Activated CD4-positive, alpha-beta T cell treated with anti-CD3 and anti-CD28 coated beads, Interleukin-2, Interleukin-4, amounts not matched to agents 100 ng/mL and 50 ng/mL, durations not matched to agents 16 hours and 8 hours (primary cell): ENCODE results near the gene SEMA6D.

Experiments used
- DNase-seq: peaks from one replicate; pipeline ENCODE4 v3.0.0-alpha.2; 2020; ENCODE audit warnings: low spot score

Gene SEMA6D

GRCh38 chr15:47788685-47789084, 71.4 kb downstream of the SEMA6D start:
- DNase-seq = no peak

GRCh38 chr15:47791161-47791560, 73.9 kb downstream of the SEMA6D start:
- DNase-seq = no peak

GRCh38 chr15:47792231-47792630, 74.9 kb downstream of the SEMA6D start:
- no peak for DNase-seq

GRCh38 chr15:47794252-47794914, 77.1 kb downstream of the SEMA6D start:
- DNase-seq = no peak

- DNase-seq = no peak
Measured at GRCh38 chr15:47795864-47796263, 78.6 kb downstream of the SEMA6D start.

- no peak for DNase-seq
Measured at GRCh38 chr15:47796339-47796738, 79.0 kb downstream of the SEMA6D start.

GRCh38 chr15:47796830-47797229, 79.5 kb downstream of the SEMA6D start:
- DNase-seq = no peak

- DNase-seq = no peak
Measured at GRCh38 chr15:47801522-47801921, 84.2 kb downstream of the SEMA6D start.

GRCh38 chr15:47802216-47802615, 84.9 kb downstream of the SEMA6D start:
- DNase-seq = no peak

- DNase-seq = no peak
Measured at GRCh38 chr15:47803767-47804166, 86.5 kb downstream of the SEMA6D start.

GRCh38 chr15:47804733-47805132, 87.4 kb downstream of the SEMA6D start:
- DNase-seq = no peak

- no peak for DNase-seq
Measured at GRCh38 chr15:47806008-47806407, 88.7 kb downstream of the SEMA6D start.

GRCh38 chr15:47811172-47811571, 93.9 kb downstream of the SEMA6D start:
- DNase-seq = no peak

- peak; percentile 1 for DNase-seq
Measured at GRCh38 chr15:47812470-47812999, 95.2 kb downstream of the SEMA6D start.

GRCh38 chr15:47813748-47814384, 96.6 kb downstream of the SEMA6D start:
- DNase-seq = peak; percentile 80

GRCh38 chr15:47814620-47815019, 97.3 kb downstream of the SEMA6D start:
- no peak for DNase-seq

- DNase-seq = no peak
Measured at GRCh38 chr15:47817969-47818548, 100.8 kb downstream of the SEMA6D start.

- no peak for DNase-seq
Measured at GRCh38 chr15:47819158-47819557, 101.9 kb downstream of the SEMA6D start.

GRCh38 chr15:47820057-47820746, 102.9 kb downstream of the SEMA6D start:
- DNase-seq = no peak

- peak; percentile 8 for DNase-seq
Measured at GRCh38 chr15:47820747-47821319, 103.5 kb downstream of the SEMA6D start.

GRCh38 chr15:47822048-47822447, 104.7 kb downstream of the SEMA6D start:
- DNase-seq = no peak
